Chondrocyte (in vitro differentiated cells): ENCODE results near the gene GPATCH4. TPM values are rescaled to one million over a fixed set of nuclear protein-coding genes. Genes with fewer than 3 reads are reported as not detected.
"Not testable (repeated sequence)": the region's sequence is repeated elsewhere in the genome, so short reads cannot be mapped to it uniquely, and the experiment has no call there.

Source experiments
- DNase-seq: peaks from one replicate; pipeline ENCODE4 v3.0.0; 2021; ENCODE audit warnings: mixed read lengths, low spot score
- H3K27ac Mint-ChIP-seq: one replicate; pipeline ENCODE4 v1.8.0; 2021; ENCODE audit warnings: mild to moderate bottlenecking, moderate library complexity, mixed read lengths; ENCODE audit not compliant: unreplicated experiment
- H3K27me3 Mint-ChIP-seq: 2 replicates; pipeline ENCODE4 v1.8.0; 2021; ENCODE audit warnings: low read depth, mixed read lengths
- H3K36me3 Mint-ChIP-seq: 2 replicates; pipeline ENCODE4 v1.8.0; 2021; ENCODE audit warnings: low read depth, mixed read lengths
- H3K4me1 Mint-ChIP-seq: 2 replicates; pipeline ENCODE4 v1.8.0; 2021; ENCODE audit warnings: low read depth, mild to moderate bottlenecking, mixed read lengths
- H3K4me3 Mint-ChIP-seq: one replicate; pipeline ENCODE4 v1.8.0; 2021; ENCODE audit warnings: mild to moderate bottlenecking, moderate library complexity, mixed read lengths; ENCODE audit not compliant: unreplicated experiment
- H3K9me3 Mint-ChIP-seq: 2 replicates; pipeline ENCODE4 v1.8.0; 2021; ENCODE audit warnings: low read depth, mixed read lengths
- total RNA-seq: library from RNA; stranded (reverse); gene quantifications from 3 replicates; pipeline ENCODE4 v1.2.1, GENCODE V29; 2021
- TF ChIP-seq, protein P1 (sequence below): fragments of 200-600 bp; sonication (generic); IDR thresholded peaks from 2 replicates; pipeline ENCODE4 v1.5.0; 2021; ENCODE audit warnings: antibody characterized with exemption, mild to moderate bottlenecking, moderate library complexity

Gene GPATCH4
- total RNA-seq, 1 donor from 2014 or later: 16.4 TPM

DNA sequence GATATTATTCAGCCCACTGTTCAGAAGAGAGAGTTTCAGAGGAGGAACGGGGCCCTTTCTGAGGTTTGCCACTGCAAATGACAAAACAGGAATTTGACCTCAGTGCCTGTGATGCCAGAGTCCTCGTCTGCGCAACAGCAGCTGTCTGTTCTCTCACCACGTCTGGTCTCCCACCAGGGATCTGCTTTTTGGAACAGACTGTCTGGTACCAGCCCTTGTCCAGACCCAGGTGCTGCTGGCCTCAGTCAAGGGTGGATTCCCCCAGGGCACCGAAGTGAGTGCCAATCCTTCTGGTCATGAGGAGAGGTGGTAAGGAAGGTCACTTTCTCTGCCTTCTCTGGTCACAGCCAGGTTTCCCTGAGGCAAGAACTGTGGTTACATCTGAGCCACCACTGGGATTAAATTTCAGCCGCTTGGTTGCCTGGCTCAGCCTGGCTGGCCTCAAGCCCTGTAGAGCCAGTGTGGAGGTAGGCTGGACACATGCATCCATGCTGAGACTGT, 38.4 kb upstream of the GPATCH4 start:
- TF ChIP-seq, protein P1, sequence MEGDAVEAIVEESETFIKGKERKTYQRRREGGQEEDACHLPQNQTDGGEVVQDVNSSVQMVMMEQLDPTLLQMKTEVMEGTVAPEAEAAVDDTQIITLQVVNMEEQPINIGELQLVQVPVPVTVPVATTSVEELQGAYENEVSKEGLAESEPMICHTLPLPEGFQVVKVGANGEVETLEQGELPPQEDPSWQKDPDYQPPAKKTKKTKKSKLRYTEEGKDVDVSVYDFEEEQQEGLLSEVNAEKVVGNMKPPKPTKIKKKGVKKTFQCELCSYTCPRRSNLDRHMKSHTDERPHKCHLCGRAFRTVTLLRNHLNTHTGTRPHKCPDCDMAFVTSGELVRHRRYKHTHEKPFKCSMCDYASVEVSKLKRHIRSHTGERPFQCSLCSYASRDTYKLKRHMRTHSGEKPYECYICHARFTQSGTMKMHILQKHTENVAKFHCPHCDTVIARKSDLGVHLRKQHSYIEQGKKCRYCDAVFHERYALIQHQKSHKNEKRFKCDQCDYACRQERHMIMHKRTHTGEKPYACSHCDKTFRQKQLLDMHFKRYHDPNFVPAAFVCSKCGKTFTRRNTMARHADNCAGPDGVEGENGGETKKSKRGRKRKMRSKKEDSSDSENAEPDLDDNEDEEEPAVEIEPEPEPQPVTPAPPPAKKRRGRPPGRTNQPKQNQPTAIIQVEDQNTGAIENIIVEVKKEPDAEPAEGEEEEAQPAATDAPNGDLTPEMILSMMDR: no peak
- Mint-ChIP-seq H3K27ac (no peak overlapping the region), H3K9me3 (no peaks in the 10 kb centered on the region), H3K27me3 (peaks cover 66% of the 10 kb centered on the region), H3K4me3 (no peak overlapping the region), H3K4me1 (peaks cover 23% of the 10 kb centered on the region), H3K36me3 (peaks cover 2% of the 10 kb centered on the region)
- DNase-seq: no peak

DNA sequence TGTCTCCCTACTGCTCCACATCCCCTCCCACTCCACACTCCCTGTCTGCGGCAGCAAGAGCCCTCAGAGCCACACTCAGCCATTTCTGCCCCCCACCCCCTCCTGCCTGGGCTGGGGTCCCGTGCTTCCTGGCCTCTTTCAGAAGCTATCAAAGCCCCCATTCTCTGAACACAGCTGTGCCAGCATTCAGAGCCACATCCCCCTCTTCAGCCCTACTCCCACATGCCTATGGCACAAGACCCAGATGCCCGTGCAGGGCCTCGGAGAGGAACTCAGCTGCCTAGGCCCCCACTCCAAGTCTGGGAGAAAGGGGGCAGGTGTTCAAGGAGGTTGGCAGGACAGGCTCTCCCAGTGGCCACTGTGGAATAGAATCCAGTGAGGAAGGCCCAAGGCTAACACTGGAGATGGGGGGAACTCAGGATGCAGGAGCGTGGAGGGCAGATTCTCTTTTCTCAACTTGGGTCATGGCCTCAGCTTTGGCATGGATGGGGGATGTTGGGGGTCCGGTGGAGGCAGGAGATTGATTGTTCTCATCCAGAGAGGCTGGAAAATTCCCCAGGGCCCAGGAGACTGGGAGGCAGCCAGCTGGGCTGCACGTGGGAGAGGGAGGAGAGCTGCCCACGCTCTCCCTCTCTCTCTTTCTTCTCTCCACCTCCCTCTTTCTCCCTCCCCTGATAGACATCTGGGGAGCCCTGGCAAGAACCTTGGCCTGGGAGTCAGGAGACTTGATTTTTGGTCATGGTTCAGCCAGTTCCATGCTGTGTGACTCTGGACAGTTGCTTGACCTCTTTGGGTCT, 37.1 kb upstream of the GPATCH4 start:
- H3K4me1 Mint-ChIP-seq: peaks cover 23% of the 10 kb centered on the region
- no peak overlapping the region for H3K4me3 Mint-ChIP-seq
- TF ChIP-seq, protein P1: no peak
- H3K27me3 Mint-ChIP-seq: peaks cover 67% of the 10 kb centered on the region
- DNase-seq: no peak
- peaks cover 2% of the 10 kb centered on the region for H3K36me3 Mint-ChIP-seq
- H3K9me3 Mint-ChIP-seq: no peaks in the 10 kb centered on the region
- no peak overlapping the region for H3K27ac Mint-ChIP-seq

DNA sequence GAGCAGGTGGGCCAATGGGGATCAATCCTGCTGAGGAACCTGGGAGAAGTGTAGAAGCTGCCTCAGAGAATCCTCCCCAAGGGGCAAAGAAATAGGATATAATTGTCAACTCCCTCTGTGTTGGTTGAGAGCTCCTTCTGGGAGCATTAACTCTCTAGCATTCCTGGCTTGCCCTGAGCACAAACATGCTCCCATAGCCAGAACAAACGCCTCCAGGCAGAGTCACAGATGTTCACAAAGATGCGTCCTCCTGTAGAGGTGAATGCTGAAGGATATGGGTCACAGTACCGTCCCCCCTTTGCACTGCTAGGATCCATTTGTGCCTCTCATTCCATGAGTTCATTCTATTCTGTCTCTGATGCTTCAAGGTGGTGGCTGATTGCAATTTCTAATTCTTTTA, 31.1 kb upstream of the GPATCH4 start:
- no peak overlapping the region for H3K4me3 Mint-ChIP-seq
- no peak for DNase-seq
- H3K4me1 Mint-ChIP-seq: no peaks in the 10 kb centered on the region
- H3K27ac Mint-ChIP-seq: no peak overlapping the region
- TF ChIP-seq, protein P1: no peak
- no peaks in the 10 kb centered on the region for H3K9me3 Mint-ChIP-seq
- H3K27me3 Mint-ChIP-seq: peaks cover 58% of the 10 kb centered on the region
- peaks cover 2% of the 10 kb centered on the region for H3K36me3 Mint-ChIP-seq

DNA sequence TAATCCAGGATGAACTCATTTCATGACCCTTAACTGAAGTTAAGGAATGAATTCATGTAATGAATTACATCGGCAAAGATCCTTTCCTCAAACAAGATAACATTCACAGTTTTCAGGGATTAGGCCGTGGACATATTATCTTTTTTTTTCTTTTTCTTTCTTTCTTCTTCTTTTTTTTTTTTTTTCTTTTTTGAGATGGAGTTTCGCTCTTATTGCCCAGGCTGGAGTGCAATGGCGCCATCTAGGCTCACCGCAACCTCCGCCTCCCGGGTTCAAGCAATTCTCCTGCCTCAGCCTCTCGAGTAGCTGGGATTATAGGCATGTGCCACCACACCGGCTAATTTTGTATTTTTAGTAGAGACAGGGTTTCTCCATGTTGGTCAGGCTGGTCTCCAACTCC, 29.9 kb upstream of the GPATCH4 start:
- H3K4me1 Mint-ChIP-seq, H3K9me3 Mint-ChIP-seq, H3K36me3 Mint-ChIP-seq, H3K4me3 Mint-ChIP-seq, DNase-seq, H3K27ac Mint-ChIP-seq: not testable (repeated sequence)
- peaks cover 54% of the 10 kb centered on the region for H3K27me3 Mint-ChIP-seq

DNA sequence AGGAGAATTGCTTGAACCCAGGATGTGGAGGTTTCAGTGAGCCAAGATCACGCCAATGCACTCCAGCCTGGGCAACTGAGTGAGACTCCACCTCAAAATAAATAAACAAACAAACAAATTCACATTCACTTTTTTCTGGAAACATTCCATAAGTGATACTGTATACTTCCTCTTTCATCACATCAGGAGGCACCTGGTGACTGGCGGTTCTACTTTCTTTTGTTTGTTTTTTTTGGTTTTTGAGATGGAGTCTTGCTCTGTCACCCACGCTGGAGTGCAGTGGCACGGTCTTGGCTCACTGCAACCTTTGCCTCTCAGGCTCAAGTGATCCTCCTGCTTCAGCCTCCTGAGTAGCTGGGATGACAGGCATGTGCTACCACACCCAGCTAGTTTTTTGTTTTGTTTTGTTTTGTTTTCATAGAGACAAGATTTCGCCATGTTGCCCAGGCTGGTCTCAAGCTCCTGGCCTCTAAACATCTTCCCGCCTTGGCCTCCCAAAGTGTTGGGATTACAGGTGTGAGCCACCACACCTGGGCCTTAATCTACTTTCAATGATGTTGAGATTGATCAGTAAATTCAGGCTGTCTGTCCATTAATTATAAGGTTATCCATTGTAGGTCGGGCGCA, 28.7 kb upstream of the GPATCH4 start:
- Mint-ChIP-seq H3K27ac (no peak overlapping the region), H3K4me3 (no peak overlapping the region), H3K4me1 (peaks cover 6% of the 10 kb centered on the region), H3K27me3 (peaks cover 54% of the 10 kb centered on the region), H3K36me3 (peaks cover 4% of the 10 kb centered on the region), H3K9me3 (no peaks in the 10 kb centered on the region)
- TF ChIP-seq, protein P1: no peak
- no peak for DNase-seq
